GM18951 (cell line): ENCODE results near the gene CBFA2T2.
"Not testable (repeated sequence)": the region's sequence is repeated elsewhere in the genome, so short reads cannot be mapped to it uniquely, and the experiment has no call there.

ENCODE experiments used
- POLR2A ChIP-seq: IDR thresholded peaks from 4 replicates; pipeline ENCODE4 v1.6.1; 2011; ENCODE audit warnings: mild to moderate bottlenecking; ENCODE audit not compliant: insufficient read length, insufficient read depth; ENCODE audit errors: extremely low read depth
- in situ Hi-C: fragments of 300-500 bp; cut with MboI; formaldehyde crosslinking; loops from one replicate; pipeline ENCODE4 v1.12.0; 2022; ENCODE audit warnings: low sequenced_read_pairs, mixed read lengths, inconsistent platforms; ENCODE audit not compliant: unreplicated experiment

CBFA2T2 gene

GRCh38 chr20:33686100-33686983 is 196.4 kb downstream of the CBFA2T2 start, which contains the start of gene E2F1:
E2F1 (minus strand) TSS chr20:33686385; CDS start chr20:33686264, 121 bp downstream.
- peak; percentile 66 for TF ChIP-seq POLR2A

GRCh38 chr20:33686984-33687366 is 197.1 kb downstream of the CBFA2T2 start:
- in situ Hi-C loops, result no loop called here
- TF ChIP-seq POLR2A, result no peak

More at GRCh38 chr20:33686100-33686983, 196.4 kb downstream of the CBFA2T2 start, which contains the start of gene E2F1:
- in situ Hi-C loops, result no loop called here

GRCh38 chr20:33687370-33687915 is 197.5 kb downstream of the CBFA2T2 start:
- in situ Hi-C loops, result no loop called here
- no peak for TF ChIP-seq POLR2A

DNA sequence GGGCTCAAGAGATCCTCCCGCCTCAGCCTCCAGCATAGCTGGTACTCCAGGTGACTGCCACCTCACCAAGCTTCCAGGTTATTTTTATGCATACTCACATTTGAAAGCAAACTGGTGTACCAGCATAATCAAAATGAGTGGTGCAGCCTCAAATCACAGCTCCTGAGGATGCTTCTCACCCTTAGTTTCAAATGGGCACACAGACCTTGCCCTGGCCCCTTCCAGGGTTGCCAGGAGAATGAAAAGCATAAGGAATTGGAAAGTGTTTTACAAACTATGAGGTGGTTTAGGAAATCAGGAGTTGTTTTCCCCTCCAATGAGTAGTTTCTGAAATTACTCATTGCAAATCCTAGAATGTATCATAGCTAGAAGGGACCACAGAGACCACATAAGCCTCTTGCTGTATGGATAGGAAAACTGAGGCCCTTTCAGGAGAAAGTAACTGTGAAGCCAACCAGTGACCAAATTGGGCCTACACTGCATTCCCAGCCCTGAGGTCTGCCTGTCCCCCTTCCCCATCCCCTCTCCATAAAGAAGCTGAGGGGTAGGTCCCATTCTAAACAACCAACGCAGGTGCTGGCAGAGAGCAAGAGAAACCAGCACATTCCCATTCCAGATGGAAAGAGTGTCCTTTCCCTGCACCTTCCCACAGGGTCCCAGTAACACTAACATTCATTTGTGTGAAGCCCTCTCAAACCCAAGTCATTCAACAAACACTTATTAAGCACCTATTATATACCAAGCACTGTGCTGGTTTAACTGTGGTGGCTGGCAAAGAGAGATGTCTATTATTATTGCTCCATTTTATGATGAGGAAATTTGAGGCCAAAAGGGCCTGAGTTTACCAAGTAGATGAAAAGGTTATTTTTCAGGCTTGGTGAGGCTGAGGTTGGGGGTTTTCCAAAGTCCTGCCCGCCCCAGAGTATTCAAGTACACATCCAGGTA is 198.4 kb downstream of the CBFA2T2 start:
- TF ChIP-seq POLR2A, result no peak
- in situ Hi-C loops, result no loop called here

DNA sequence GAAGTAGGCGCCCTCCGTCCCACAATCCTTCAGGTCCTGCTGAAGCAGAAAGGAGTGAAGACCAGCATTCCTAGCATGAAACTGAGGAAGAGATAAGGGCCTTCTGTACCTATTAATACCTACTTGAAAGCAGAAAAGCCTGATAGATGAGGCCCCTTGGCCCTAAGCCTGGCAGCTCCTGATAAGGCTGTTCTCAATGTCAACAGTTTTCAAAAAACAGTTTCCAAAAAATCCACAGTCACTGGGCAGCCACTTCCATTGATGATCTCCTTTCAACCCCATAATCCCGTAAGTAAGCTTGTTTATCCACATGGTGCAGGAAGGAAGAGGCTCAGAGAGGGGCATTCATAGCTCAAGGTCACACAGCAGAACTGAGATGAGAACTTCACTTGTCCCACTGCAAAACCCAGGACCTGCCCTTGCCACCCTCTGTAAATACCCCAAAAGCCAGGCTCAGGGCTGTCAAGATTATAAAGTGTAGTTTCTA is 199.1 kb downstream of the CBFA2T2 start:
- no peak for TF ChIP-seq POLR2A
- in situ Hi-C loops, result no loop called here

GRCh38 chr20:33689493-33689892 is 199.6 kb downstream of the CBFA2T2 start:
- TF ChIP-seq POLR2A, result no peak
- in situ Hi-C loops, result no loop called here

GRCh38 chr20:33689973-33690372 is 200.1 kb downstream of the CBFA2T2 start:
- in situ Hi-C loops, result no loop called here
- no peak for TF ChIP-seq POLR2A

- no peak for TF ChIP-seq POLR2A
- in situ Hi-C loops, result no loop called here
These were observed 203.4 kb downstream of the CBFA2T2 start for GRCh38 chr20:33693289-33693688.

DNA sequence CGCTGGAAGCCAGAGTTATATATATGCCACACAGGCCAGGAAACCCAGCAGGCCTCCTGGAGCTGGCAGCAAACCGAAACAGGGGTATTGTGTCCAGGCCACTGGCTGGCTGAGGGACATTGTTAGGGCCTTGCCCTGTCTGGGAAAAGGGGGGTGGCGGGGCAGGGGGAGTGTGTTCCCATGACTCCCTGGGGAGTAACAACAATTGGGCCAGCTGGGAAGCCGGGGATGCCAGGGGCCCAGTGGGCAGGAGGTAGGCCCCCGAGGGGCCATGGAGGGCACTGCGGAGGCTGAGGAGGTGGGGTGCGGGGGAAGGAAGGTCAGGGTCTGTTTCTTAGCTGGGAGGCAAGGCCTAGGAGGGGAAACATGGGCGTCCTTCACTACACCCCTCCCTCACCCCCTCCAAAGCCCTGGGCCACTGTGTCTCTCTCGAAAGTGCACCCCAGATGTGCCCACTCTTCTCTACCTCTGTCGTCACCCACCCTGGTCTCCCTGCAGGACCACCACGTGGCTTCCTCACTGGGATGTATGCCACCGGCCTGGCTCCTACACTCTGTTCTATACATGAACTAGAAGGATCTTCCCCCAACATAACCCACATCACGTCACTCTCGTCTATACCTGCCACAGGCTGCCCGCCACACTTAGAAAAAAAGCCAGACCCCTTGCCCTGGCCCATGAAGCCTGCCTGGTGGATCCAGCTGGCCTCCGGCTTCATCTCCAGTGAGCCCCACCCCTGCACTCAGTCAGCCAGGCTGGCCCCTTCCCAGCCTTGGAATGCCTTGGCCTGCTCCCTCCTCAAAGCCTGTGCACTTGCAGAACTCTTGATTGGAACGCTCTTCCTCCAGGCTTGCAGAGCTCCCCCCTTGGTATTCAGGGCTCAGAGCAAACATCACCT is 204.1 kb downstream of the CBFA2T2 start:
- in situ Hi-C loops, result no loop called here
- no peak for TF ChIP-seq POLR2A

DNA sequence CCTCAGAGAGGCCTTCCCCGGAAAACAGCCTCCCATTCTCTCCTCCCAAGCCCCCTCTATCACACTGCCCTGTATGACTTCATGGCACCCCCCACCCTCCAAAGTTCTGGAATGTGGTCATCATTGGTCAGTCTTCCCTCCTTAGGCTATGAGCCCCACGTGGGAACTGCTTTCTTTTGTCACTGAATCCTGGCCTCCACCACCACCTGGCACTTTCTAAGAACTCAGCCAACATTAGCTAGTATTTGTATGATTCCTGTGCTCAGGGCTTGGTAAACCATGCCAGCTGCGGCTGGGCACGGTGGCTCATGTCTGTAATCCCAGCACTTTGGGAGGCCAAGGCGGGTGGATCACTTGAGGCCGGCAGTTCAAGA is 204.7 kb downstream of the CBFA2T2 start:
- in situ Hi-C loops, result no loop called here
- no peak for TF ChIP-seq POLR2A

DNA sequence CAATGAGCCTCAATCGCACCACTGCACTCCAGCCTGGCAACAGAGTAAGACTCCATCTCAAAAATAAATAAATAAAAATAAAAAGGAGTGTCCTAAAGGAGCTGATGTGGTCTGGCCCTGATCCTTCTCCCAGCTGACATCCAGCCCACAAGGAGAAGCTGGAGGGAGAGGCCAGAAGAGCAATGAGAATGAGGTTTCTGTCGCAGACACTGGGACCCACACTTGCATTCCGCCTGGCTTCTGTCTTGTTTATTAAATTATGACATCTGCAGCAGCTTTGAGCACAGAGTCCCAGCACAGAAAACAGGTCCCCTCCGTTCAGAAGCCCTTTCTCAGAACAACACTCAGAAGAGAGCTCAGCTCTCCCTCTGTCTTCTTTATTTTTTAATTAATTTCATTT is 206.6 kb downstream of the CBFA2T2 start:
- TF ChIP-seq POLR2A, result no peak
- in situ Hi-C loops, result no loop called here

DNA sequence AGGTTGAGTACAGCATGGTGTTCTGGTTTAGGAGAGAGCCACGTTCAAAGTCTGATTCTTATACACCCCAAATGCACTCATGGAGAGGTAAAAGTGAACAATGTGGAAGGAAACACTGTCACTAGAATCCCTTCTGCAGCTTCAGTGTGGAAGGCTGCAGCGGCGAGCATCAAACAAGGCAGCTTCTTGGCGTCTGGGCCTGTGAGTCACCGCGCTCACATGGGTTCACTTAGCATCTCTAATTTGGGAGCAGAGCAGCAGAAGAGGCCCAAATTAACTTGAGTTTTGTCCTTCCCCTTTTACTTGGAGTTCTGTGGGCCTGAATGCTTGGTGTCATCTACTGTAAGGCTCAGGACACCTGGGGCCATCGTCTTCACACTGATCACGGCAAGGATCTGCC is 207.2 kb downstream of the CBFA2T2 start:
- no peak for TF ChIP-seq POLR2A
- in situ Hi-C loops, result no loop called here

DNA sequence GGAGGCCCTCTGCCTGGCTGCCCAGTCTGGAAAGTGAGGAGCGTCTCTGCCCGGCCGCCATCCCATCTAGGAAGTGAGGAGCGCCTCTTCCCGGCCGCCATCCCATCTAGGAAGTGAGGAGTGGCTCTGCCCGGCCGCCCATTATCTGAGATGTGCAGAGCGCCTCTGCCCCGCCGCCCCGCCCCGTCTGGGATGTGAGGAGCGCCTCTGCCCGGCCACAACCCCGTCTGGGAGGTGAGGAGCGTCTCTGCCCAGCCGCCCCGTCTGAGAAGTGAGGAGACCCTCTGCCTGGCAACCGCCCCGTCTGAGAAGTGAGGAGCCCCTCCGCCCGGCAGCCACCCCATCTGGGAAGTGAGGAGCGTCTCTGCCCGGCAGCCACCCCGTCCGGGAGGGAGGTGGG is 209.1 kb downstream of the CBFA2T2 start:
- in situ Hi-C loops, result not testable (repeated sequence)
